Neural progenitor cell (in vitro differentiated cells): ENCODE results near the gene RUNX1.

Experiments used
- CTCF ChIP-seq: fragments of 200-600 bp; sonication (generic); IDR thresholded peaks from 2 replicates; pipeline ENCODE4 v1.5.1; 2017; ENCODE audit warnings: antibody characterized with exemption, mild to moderate bottlenecking
- EZH2 ChIP-seq: fragments of 200-600 bp; sonication (generic); IDR thresholded peaks from 2 replicates; pipeline ENCODE4 v1.6.1; 2017; ENCODE audit warnings: antibody characterized with exemption, mild to moderate bottlenecking, moderate library complexity

- TF ChIP-seq CTCF, result no peak
- TF ChIP-seq EZH2, result no peak
Measured at GRCh38 chr21:34835526-34835925, 213.6 kb downstream of the RUNX1 start.
